Osteoblast (primary cell): ENCODE data around the gene ARG1. TPM values are rescaled to one million over a fixed set of nuclear protein-coding genes. Genes with fewer than 3 reads are reported as not detected.
A peak's percentile ranks its signal among the peaks of the same experiment; 100 is the strongest.

Experiments
- DNase-seq: peaks from one replicate; pipeline ENCODE4 v3.0.0; 2011; ENCODE audit warnings: low spot score, mixed read lengths; ENCODE audit not compliant: insufficient read length; ENCODE audit errors: missing footprints
- H2AFZ ChIP-seq: 2 replicates; pipeline ENCODE4 v1.6.0; 2011; ENCODE audit warnings: mild to moderate bottlenecking, low read length
- H3K27ac ChIP-seq: 2 replicates; pipeline ENCODE4 v1.5.1; 2011; ENCODE audit warnings: mild to moderate bottlenecking, low read depth, low read length, moderate library complexity
- H3K27me3 ChIP-seq: 2 replicates; pipeline ENCODE4 v1.6.0; 2012; ENCODE audit warnings: mild to moderate bottlenecking, control low read depth, inconsistent platforms, low read length, moderate library complexity; ENCODE audit not compliant: insufficient read depth
- H3K36me3 ChIP-seq: 2 replicates; pipeline ENCODE4 v1.5.1; 2011; ENCODE audit warnings: mild to moderate bottlenecking, low read length, control low read depth, moderate library complexity; ENCODE audit not compliant: insufficient read depth
- H3K4me1 ChIP-seq: 2 replicates; pipeline ENCODE4 v1.5.1; 2011; ENCODE audit warnings: mild to moderate bottlenecking, low read length, control low read depth, moderate library complexity; ENCODE audit not compliant: insufficient read depth
- H3K4me2 ChIP-seq: 2 replicates; pipeline ENCODE4 v1.6.0; 2011; ENCODE audit warnings: mild to moderate bottlenecking, low read length; ENCODE audit not compliant: insufficient read depth
- H3K4me3 ChIP-seq: fragments of 200-600 bp; sonication (generic); 3 replicates; pipeline ENCODE4 v1.5.1; 2012; ENCODE audit warnings: mild to moderate bottlenecking, low read length, inconsistent platforms; ENCODE audit not compliant: insufficient read depth
- H3K79me2 ChIP-seq: 2 replicates; pipeline ENCODE4 v1.6.0; 2012; ENCODE audit warnings: mild to moderate bottlenecking, low read length, control low read depth, inconsistent platforms; ENCODE audit not compliant: insufficient read depth
- H3K9me3 ChIP-seq: 2 replicates; pipeline ENCODE4 v1.5.1; 2011; ENCODE audit warnings: low read depth, low read length, control low read depth
- H4K20me1 ChIP-seq: 2 replicates; pipeline ENCODE4 v1.6.0; 2012; ENCODE audit warnings: mild to moderate bottlenecking, low read length, control low read depth; ENCODE audit not compliant: insufficient read depth
- total RNA-seq: library from RNA; depleted of rRNA; stranded (reverse); fragments of >200 nt; gene quantifications from 2 replicates; pipeline ENCODE4 v1.2.3, GENCODE V29; 2012
- TF ChIP-seq, protein P1 (sequence below): IDR thresholded peaks from 2 replicates; pipeline ENCODE4 v1.5.1; 2011; ENCODE audit warnings: mild to moderate bottlenecking, low read depth, low read length, moderate library complexity; ENCODE audit errors: extremely low read depth

ARG1 gene
- total RNA-seq, 1 donor = not detected

DNA sequence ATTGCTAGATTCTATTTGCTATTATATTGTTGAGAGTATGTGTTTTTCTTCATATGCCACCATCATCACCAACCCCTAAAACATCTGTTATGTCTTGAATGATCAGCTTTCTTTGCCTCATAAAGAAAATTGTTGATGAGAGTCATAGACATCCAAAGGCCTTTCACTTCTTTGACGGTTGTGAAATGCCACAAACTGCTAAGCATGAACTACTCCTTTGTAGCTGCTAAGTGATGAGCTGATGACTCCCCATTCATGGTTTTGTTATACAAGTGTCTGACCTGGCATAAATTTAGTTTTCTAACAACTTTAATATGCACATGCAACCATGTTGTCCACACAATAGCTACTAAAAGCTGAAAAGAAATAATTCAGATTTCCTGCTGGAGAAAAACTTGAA is 55.7 kb downstream of the ARG1 start:
- peaks cover 23% of the 10 kb centered on the region for H3K36me3 ChIP-seq
- peak overlapping the region; percentile 96 for H3K4me3 ChIP-seq
- peaks cover 28% of the 10 kb centered on the region for H3K4me1 ChIP-seq
- H3K27ac ChIP-seq = no peak overlapping the region
- H2AFZ ChIP-seq = peak overlapping the region; percentile 95
- TF ChIP-seq, protein P1, sequence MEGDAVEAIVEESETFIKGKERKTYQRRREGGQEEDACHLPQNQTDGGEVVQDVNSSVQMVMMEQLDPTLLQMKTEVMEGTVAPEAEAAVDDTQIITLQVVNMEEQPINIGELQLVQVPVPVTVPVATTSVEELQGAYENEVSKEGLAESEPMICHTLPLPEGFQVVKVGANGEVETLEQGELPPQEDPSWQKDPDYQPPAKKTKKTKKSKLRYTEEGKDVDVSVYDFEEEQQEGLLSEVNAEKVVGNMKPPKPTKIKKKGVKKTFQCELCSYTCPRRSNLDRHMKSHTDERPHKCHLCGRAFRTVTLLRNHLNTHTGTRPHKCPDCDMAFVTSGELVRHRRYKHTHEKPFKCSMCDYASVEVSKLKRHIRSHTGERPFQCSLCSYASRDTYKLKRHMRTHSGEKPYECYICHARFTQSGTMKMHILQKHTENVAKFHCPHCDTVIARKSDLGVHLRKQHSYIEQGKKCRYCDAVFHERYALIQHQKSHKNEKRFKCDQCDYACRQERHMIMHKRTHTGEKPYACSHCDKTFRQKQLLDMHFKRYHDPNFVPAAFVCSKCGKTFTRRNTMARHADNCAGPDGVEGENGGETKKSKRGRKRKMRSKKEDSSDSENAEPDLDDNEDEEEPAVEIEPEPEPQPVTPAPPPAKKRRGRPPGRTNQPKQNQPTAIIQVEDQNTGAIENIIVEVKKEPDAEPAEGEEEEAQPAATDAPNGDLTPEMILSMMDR = no peak
- H3K4me2 ChIP-seq = peak overlapping the region; percentile 82
- DNase-seq = no peak
- H3K27me3 ChIP-seq = peaks cover 4% of the 10 kb centered on the region
- no peaks in the 10 kb centered on the region for H3K9me3 ChIP-seq
- no peaks in the 10 kb centered on the region for H4K20me1 ChIP-seq
- H3K79me2 ChIP-seq = peaks cover 22% of the 10 kb centered on the region

DNA sequence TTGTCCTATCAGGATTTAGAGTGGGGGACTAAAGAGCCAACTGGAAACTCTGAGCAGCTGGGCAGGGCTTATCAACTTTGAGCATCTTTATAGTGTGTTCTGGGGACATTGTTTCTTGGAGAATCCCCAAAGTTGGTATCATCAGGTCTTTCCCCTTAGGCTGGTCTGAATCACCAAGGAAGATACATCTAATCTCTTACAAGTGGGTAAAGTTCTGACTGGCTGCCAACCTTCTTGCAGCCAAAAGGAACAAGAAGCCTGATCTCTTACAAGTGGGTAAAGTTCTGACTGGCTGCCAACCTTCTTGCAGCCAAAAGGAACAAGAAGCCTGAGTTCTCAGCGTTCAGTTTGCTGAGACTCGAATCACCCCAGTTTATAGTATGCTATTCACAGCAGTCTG is 56.6 kb downstream of the ARG1 start:
- Histone ChIP-seq H3K9me3 (no peaks in the 10 kb centered on the region), H3K4me2 (no peak overlapping the region), H4K20me1 (no peaks in the 10 kb centered on the region), H3K79me2 (peaks cover 22% of the 10 kb centered on the region), H3K27ac (no peak overlapping the region), H3K36me3 (peaks cover 14% of the 10 kb centered on the region), H3K4me1 (peaks cover 28% of the 10 kb centered on the region), H2AFZ (no peak overlapping the region), H3K4me3 (no peak overlapping the region), H3K27me3 (peaks cover 4% of the 10 kb centered on the region)
- no peak for DNase-seq
- TF ChIP-seq, protein P1 = no peak

DNA sequence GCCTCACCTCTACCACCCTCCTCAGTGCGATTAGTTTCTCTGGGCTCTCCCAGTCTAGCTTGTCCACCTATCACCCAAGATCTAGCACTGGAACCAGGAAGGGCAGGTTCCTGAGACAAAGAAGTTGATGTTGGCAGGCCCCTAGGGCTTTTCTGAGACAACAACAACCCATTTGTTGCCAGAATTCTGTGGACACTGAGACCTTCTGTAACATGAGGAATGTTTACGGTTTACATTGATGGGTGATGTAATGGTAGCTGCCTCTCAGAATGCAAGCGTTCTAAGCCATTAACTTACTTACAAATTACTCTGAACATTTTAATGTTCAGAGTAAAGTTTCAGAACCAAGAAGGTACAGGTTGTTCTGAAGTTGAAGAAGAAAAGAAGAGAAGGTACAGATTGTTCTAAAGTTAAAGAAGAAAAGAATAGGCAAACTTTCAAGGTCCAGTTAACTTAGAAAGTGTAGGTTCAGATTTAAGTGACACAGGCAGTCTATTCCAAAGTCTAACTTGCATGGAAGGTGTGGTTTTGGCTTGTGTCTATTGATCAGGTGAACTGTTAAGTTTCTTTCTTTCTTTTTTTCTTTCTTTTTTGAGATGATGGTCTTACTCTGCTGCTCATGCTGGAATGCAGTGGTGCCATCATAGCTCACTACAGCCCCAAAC is 58.7 kb downstream of the ARG1 start:
- Histone ChIP-seq H3K4me1 (peaks cover 24% of the 10 kb centered on the region), H2AFZ (no peak overlapping the region), H3K4me2 (no peak overlapping the region), H3K27ac (no peak overlapping the region), H3K27me3 (peaks cover 6% of the 10 kb centered on the region), H3K36me3 (peaks cover 1% of the 10 kb centered on the region), H4K20me1 (no peaks in the 10 kb centered on the region), H3K79me2 (peaks cover 13% of the 10 kb centered on the region), H3K9me3 (no peaks in the 10 kb centered on the region), H3K4me3 (no peak overlapping the region)
- no peak for DNase-seq
- TF ChIP-seq, protein P1 = no peak

Other genes with a start within 250 kb of the ARG1 start
- 33.9 and 34.0 TPM in 2 replicates for gene MED23, start 55.0 kb downstream of the ARG1 start, total RNA-seq
- gene ENPP3, start 64.1 kb downstream of the ARG1 start, total RNA-seq = under 0.01 TPM in 1 of 2 replicates, not detected in the other
- 0.88 TPM in 1 of 2 replicates, not detected in the other for gene OR2A4, start 128.2 kb downstream of the ARG1 start, total RNA-seq
- gene CTAGE9, start 137.8 kb downstream of the ARG1 start, total RNA-seq = not detected in 2 replicates
- 16.3 and 20.3 TPM in 2 replicates for gene ENPP1, start 234.8 kb downstream of the ARG1 start, total RNA-seq